ENCODE data around the gene IVD. TPM values are rescaled to one million over a fixed set of nuclear protein-coding genes. Genes with fewer than 3 reads are reported as not detected.

Gene IVD
- total and polyA plus RNA-seq, 2 of the 4 experiments (the other 2 are of a cell fraction): 31.7 to 41.1 TPM

DNA sequence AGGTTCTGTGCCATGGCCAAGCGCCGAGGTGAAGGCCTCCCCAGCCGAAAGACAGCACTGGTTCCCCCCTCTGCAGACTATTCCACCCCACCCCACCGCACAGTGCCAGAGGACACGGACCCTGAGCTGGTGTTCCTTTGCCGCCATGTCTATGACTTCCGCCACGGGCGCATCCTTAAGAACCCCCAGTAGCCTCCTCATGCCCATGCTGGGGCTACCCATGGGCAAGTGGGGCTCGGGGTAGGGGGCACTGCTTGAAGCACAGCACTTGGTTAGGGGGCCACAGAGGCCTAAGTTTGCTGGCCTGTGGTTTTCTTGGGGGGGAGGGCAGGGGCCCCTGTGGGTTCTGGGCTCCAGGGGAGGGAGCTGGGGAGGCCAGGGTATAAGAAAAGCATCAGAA lies 60.3 kb downstream of the IVD start:
- no peak overlapping the region for H3K9ac ChIP-seq (ENCODE audit: low read depth, low read length)
- no peak overlapping the region for H4K5ac ChIP-seq (ENCODE audit: low read depth, low read length)
- no CpG with 5 or more reads among the region's 10 CpGs for WGBS, 2 experiments (ENCODE audit: extremely low coverage in 2 of 2, insufficient read length in 1 of 2)
- H3K9me3 ChIP-seq (ENCODE audit: control insufficient read depth, insufficient read depth, low read length): no peaks in the 10 kb centered on the region
- H3K4me1 ChIP-seq (ENCODE audit: control insufficient read depth, insufficient read depth, low read length): peaks cover 6% of the 10 kb centered on the region
- H4K91ac ChIP-seq (ENCODE audit: insufficient read depth, low read depth, low read length): no peak overlapping the region
- peaks cover 43% of the 10 kb centered on the region for H3K36me3 ChIP-seq (ENCODE audit: control insufficient read depth, insufficient read depth, low read length)
- no peak overlapping the region for H2BK120ac ChIP-seq (ENCODE audit: low read depth, low read length)
- DNase-seq: no peak
- peaks cover under 1 to 18% of the 10 kb centered on the region in 2 experiments; a peak in 1 of 4 replicates for H3K79me1 ChIP-seq (ENCODE audit: low read depth in 1 of 2, low read length in 2 of 2)
- peaks cover 6% of the 10 kb centered on the region for H3K9me1 ChIP-seq (ENCODE audit: insufficient read depth, low read length)
- dilution Hi-C loops (cut with HindIII; ENCODE audit: low sequenced_read_pairs, unreplicated experiment) (no loop called here), in situ Hi-C loops (cut with MboI; ENCODE audit: low sequenced_read_pairs) (no loop called here), intact Hi-C loops (cut with micrococcal nuclease) (no loop called here)
- no peak overlapping the region for H3K18ac ChIP-seq (ENCODE audit: low read depth, low read length)
- POLR2A ChIA-PET (ENCODE audit: unreplicated experiment): interaction anchor here (0.6 kb wide), 1 partner anchor 374 kb away, joined by 18 read pairs; no protein-coding TSS in a partner anchor
- no peak overlapping the region for H3K56ac ChIP-seq (ENCODE audit: extremely low read depth, insufficient read depth, low read length)
- H3K23ac ChIP-seq (ENCODE audit: low read depth, low read length): no peak overlapping the region
- H2BK5ac ChIP-seq (ENCODE audit: low read depth, low read length, poor library complexity, severe bottlenecking): no peak overlapping the region
- H2BK15ac ChIP-seq (ENCODE audit: low read depth, low read length): no peak overlapping the region
- H3K4me2 ChIP-seq (ENCODE audit: low read depth, low read length): no peak overlapping the region
- H2AK9ac ChIP-seq (replicated peaks; ENCODE audit: low read depth, low read length, poor library complexity): no peak overlapping the region
- TF ChIP-seq ELK1 (IDR thresholded peaks at IDR 0.05; ENCODE audit: borderline replicate concordance, low read depth, low read length) (no peak), RAD21 (IDR thresholded peaks at IDR 0.05; ENCODE audit: low read length) (no peak), BHLHE40 (IDR thresholded peaks at IDR 0.05; ENCODE audit: low read depth, low read length) (no peak), MAZ (IDR thresholded peaks at IDR 0.05; ENCODE audit: borderline replicate concordance, low read depth, low read length) (no peak)
- no peak overlapping the region for H4K8ac ChIP-seq (ENCODE audit: low read depth in 2 of 2, low read length in 2 of 2)
- H3K4me3 ChIP-seq (ENCODE audit: insufficient read depth, low read depth, low read length): no peak overlapping the region
- H2BK20ac ChIP-seq (ENCODE audit: low read depth, low read length): no peak overlapping the region
- BruUV-seq (replicated peaks): no TSS peak
- H3K14ac ChIP-seq (replicated peaks; ENCODE audit: low read depth, low read length): no peak overlapping the region
- H4K20me1 ChIP-seq (ENCODE audit: insufficient read depth, low read length): peaks cover 20% of the 10 kb centered on the region; the same call in 1 of the 2 replicates
- no peak overlapping the region for H3K27ac ChIP-seq (ENCODE audit: insufficient read depth, low read length)
- ATAC-seq (ENCODE audit: low read depth): no peak
- H2AFZ ChIP-seq (replicated peaks; ENCODE audit: low read length, poor library complexity): peak overlapping the region; percentile 5
- CTCF ChIA-PET: no interaction called here
- no peak overlapping the region for H3K4ac ChIP-seq (ENCODE audit: low read depth, low read length)
- no peaks in the 10 kb centered on the region for H3K27me3 ChIP-seq (ENCODE audit: control insufficient read depth, insufficient read depth, low read length)
- no peak overlapping the region for H2AK5ac ChIP-seq (ENCODE audit: low read depth, low read length)

Data from IMR-90 (cell line).